ENCODE results near the gene ALOXE3.

ALOXE3 gene

DNA sequence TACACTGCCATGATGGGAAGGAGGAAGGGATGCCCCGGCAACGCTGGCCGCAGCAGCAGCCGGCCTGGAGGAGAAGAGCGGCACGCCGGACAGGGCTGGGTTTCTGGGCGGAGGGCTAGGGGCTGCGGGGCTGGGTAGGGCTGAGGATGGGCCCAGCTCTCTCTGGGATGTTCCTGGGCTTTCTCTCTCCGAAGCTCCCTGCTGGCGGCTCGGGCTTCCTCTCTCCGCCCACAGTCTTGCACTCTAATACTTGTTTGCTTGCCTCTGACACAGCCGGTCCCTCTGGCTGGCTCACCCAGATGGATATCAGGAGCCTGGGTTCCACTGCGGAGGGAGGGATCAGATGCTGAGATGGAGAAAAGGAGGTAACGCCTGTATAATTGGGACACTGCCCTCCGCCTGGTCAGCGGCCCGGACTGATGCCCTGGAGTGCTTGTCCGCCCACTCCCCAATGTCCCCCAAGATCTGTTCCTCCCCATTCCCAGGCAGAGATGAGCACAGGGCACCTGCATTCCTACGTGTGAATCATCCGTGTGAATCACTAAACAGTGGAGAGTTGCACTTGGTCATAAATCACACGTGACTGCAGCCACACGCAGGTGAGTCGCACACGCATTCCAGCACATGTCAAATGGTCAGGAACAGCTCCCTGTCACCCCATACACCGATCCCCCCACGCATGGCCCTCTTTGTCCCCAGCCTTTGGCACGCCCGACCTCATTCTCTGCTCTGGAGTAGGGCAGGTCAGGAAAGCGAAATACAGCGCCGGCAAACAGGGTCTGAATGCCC lies at the start of gene ALOXE3:
Gene ALOXE3, minus strand, starts transcription at position 535 of the 789 bp plus-strand sequence. Its CDS starts 524 bp downstream, at position 11.
- peak; percentile 41 to 82 for DNase-seq (ENCODE audit: low read depth in 2 of 2)
- TF ChIP-seq, protein P1, sequence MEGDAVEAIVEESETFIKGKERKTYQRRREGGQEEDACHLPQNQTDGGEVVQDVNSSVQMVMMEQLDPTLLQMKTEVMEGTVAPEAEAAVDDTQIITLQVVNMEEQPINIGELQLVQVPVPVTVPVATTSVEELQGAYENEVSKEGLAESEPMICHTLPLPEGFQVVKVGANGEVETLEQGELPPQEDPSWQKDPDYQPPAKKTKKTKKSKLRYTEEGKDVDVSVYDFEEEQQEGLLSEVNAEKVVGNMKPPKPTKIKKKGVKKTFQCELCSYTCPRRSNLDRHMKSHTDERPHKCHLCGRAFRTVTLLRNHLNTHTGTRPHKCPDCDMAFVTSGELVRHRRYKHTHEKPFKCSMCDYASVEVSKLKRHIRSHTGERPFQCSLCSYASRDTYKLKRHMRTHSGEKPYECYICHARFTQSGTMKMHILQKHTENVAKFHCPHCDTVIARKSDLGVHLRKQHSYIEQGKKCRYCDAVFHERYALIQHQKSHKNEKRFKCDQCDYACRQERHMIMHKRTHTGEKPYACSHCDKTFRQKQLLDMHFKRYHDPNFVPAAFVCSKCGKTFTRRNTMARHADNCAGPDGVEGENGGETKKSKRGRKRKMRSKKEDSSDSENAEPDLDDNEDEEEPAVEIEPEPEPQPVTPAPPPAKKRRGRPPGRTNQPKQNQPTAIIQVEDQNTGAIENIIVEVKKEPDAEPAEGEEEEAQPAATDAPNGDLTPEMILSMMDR (IDR thresholded peaks at IDR 0.05; ENCODE audit: low read depth, low read length), result no peak
- H3K4me3 ChIP-seq (replicated peaks in 1 of 2; ENCODE audit: low read depth in 2 of 2, low read length in 2 of 2), result peak within 1 kb of the TSS; percentile 58 to 62

DNA sequence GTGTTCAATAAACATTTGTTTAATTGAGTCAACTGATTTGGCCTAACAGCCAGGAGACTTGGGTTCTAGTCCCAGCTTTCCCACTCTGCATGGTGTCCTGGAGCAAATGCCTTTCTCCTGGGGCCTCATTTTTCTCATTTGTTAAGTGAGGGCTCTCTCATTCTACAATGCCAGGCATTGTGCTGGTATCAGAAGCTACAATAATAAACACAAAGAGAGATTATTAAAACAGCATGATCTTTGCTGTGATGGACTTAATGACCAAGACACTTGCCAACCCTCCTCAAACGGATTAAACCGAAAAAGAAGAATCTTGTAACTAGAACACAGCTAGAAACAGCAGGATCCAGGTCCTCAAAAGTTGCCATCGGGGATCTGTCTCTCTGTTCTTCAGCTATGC lies 49.2 kb upstream of the ALOXE3 start:
- TF ChIP-seq, protein P1 (IDR thresholded peaks at IDR 0.05; ENCODE audit: low read depth, low read length), result no peak

DNA sequence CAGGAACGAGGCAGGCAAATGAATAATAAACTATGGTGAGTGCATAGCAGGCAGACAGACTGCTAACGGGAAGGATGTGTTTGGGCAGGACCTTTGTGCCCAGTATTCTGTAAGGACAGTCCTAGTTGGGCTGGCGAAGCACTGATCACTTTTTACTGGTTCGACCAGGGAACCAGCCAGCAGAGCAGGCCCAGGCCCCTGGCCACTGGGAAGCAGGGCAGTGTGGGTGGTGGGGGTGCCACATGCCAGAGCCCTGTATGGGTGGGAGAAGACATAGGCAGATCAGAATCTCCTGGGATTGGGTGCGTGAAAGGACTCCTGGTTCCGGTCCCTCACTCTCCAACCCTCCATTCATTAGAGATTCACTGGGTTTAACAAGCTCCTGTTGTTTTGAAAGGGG lies 48.4 kb upstream of the ALOXE3 start:
- TF ChIP-seq, protein P1 (IDR thresholded peaks at IDR 0.05; ENCODE audit: low read depth, low read length), result no peak
- DNase-seq (ENCODE audit: low read depth in 2 of 2), result no peak
- no peak overlapping the region for H3K4me3 ChIP-seq (replicated peaks in 1 of 2; ENCODE audit: low read depth in 2 of 2, low read length in 2 of 2)

More for the DNA sequence above, 49.2 kb upstream of the ALOXE3 start:
- no peak for DNase-seq (ENCODE audit: low read depth in 2 of 2)
- H3K4me3 ChIP-seq (replicated peaks in 1 of 2; ENCODE audit: low read depth in 2 of 2, low read length in 2 of 2), result no peak overlapping the region

DNA sequence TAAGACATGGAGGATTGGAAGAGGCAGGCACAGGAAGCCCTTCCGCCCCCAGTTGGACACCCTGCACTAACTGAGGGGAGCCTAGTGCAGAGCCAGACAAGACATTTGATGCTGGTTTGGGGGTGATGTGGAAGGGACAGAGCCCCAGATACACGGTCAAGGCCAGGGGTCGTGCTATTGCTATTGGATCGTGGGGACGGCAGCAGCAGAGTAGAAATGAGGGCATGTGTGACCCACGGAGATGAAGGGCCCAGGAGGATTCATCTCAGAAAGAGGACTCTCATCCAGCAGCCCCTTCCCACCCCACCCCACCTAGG lies 46.5 kb upstream of the ALOXE3 start:
- no peak overlapping the region for H3K4me3 ChIP-seq (replicated peaks in 1 of 2; ENCODE audit: low read depth in 2 of 2, low read length in 2 of 2)
- TF ChIP-seq, protein P1 (IDR thresholded peaks at IDR 0.05; ENCODE audit: low read depth, low read length), result no peak
- no peak for DNase-seq (ENCODE audit: low read depth in 2 of 2)

DNA sequence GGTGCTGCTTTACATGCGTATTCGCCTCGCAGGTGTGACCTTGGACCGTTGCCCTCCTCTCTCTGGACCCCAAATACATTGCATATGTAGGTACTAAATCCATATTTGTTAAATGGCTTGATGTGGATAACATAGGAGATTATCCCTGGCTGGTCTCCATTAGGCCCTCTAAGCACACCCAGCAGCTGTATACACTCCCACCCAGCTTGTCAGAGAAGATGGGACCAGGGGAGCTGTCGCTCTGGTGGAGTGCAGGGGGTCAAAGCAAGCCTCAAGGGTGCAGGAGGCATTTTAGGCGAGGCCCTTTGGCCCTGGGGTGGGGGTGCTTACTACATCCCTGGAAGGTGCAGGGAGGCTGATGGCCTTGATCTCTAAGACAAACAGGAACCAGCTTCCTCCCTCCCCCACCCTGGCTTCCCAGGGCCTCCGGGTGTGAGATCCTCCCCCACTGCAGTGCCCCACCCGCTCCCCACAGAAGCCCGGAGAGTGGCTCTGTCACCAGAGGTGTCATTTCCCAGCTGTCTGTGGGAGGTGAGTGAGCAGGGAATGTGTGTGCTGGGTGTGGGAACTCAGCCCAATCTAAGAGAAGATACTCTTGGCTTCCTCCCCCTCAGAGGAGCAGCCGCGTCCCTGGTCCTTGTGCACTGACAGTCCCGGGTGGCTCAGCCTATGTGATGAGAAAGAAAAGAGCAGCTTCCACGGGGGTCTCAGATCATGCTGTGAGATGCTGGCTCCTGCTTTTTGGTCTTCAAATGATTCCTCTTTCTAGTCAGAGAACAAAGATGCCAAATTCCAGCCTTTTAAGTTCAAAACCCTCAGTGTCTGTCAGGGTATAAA lies 45.9 kb upstream of the ALOXE3 start:
- TF ChIP-seq, protein P1 (IDR thresholded peaks at IDR 0.05; ENCODE audit: low read depth, low read length), result no peak
- DNase-seq (ENCODE audit: low read depth in 2 of 2), result peak in 1 of 2 donors; percentile 61
- H3K4me3 ChIP-seq (replicated peaks in 1 of 2; ENCODE audit: low read depth in 2 of 2, low read length in 2 of 2), result peak overlapping the region in 1 of 2 donors; percentile 4

DNA sequence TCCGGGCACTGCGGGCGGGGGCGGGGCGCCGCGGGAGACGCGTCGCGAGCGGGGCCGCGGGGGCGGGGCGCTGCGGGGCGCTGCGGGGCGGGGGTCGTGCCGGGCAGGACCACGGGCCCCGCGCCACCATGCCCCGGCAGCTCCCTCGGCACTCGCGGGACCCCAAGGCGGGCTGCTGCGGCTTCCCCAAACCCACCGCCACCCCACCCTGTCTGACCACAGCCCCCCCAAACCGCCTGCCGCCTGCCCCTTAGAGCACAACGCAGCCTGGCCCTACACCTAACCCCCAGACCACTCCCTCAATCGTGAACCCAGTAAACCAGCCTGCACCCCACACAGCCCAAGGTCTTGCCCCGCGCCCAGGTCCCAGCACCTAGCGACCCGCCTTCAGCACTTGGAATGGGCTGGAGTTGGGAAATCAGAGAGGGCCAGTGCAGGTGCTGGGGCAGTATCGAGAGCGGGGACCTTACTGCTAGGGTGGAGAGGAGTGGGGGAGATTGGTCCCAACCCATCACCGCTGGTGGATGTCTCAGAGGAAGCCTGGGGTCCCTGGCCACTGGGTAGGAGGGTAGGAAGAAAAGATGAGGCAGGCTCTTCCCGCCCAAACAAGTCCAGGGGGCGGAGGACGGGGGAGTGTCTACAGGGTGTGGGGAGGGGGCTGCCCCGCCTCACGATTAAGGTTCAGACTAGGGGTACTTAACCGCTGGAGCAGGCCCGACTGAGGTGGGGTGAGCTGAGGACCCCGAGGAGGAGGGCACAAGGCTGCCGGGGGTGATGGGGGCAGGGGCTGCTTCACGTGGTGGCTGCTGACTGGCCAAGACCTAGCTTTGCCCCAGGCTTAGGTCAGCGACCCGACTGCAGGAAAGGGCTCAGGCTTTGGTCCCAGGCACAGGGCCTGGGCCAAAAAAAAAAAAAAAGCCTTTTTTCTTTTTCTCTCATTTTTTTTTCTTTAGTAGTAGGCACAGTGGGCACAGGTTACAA lies 45.0 kb upstream of the ALOXE3 start:
- no peak for DNase-seq (ENCODE audit: low read depth in 2 of 2)
- TF ChIP-seq, protein P1 (IDR thresholded peaks at IDR 0.05; ENCODE audit: low read depth, low read length), result no peak

More for the DNA sequence above, 45.0 kb upstream of the ALOXE3 start:
- peak overlapping the region; percentile 56 to 90 for H3K4me3 ChIP-seq (replicated peaks in 1 of 2; ENCODE audit: low read depth in 2 of 2, low read length in 2 of 2)
